IPS-18c (cell line): ENCODE results near the gene SUGP2.

Experiments
- H3K4me3 ChIP-seq: 2 replicates; pipeline ENCODE4 v1.7.0; 2013; ENCODE audit warnings: low read depth, mild to moderate bottlenecking, low read length, moderate library complexity; ENCODE audit not compliant: insufficient read depth
- H3K9me3 ChIP-seq: one replicate; pipeline ENCODE4 v1.6.1; 2013; ENCODE audit warnings: mild to moderate bottlenecking, low read length, moderate library complexity; ENCODE audit not compliant: control insufficient read depth, insufficient read depth

The SUGP2 gene

DNA sequence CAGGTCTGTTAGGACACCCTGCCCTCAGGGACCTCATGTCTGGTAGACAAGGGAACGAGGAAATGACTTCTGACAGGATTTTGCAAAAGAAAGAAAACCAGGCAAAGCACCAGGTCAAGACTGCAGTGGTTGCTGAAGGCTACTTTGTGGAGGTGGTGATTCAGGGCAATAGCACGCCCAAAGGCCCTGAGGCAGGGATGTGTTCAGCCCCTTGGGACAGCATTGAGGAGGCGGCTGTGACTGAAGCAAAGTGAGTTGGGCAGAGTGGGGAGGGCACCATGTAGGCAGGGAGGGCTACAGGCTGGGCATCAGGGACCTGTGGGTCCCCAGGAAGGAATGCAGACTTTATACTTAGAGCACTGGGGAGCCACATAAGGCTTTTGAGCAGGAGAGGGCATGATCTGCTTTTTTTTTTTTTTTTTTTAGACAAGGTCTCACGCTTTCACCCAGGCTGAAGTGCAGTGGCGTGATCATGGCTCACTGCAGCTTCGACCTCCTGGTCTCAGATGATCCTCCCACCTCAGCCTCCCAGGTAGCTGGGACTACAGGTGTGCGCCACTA lies 81.5 kb downstream of the SUGP2 start:
- H3K4me3 ChIP-seq, result no peak overlapping the region
- H3K9me3 ChIP-seq, result no peaks in the 10 kb centered on the region

DNA sequence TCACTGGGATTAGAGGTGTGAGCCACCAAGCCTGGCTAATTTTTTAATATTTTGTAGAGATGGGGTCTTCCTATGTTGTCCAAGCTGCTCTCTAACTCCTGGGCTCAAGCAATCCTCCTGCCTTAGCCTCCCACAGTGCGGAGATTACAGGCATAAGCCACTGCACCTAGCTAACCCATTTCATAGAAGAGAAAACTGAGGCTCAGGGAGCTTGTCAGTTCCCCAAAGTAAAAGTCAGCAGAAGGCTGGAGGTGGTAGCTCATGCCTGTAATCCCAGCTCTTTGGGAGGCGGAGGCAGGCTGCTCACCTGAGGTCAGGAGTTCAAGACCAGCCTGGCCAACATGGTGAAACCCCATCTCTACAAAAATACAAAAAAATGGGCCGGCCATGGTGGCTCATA lies 83.5 kb downstream of the SUGP2 start:
- no peak overlapping the region for H3K4me3 ChIP-seq
- no peaks in the 10 kb centered on the region for H3K9me3 ChIP-seq

DNA sequence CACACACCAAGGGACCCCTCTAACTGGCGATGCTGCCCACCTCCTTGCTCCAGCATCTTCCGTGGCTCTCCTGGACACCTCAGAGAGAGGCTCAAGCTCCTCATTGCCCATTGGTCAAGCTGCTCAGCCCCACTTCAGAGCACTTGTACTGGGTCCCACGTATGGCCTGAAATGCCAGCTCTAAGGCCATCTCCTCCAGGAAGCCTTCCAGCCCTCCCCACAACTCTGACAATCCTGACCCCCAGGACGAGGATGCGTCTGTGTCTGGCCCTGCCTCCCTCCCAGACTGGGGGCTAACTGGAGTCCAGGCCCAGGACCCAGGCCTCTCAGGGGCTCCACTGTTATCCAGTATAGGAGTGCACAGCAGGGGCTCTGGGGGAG lies 84.4 kb downstream of the SUGP2 start:
- Histone ChIP-seq H3K9me3 (no peaks in the 10 kb centered on the region), H3K4me3 (no peak overlapping the region)

DNA sequence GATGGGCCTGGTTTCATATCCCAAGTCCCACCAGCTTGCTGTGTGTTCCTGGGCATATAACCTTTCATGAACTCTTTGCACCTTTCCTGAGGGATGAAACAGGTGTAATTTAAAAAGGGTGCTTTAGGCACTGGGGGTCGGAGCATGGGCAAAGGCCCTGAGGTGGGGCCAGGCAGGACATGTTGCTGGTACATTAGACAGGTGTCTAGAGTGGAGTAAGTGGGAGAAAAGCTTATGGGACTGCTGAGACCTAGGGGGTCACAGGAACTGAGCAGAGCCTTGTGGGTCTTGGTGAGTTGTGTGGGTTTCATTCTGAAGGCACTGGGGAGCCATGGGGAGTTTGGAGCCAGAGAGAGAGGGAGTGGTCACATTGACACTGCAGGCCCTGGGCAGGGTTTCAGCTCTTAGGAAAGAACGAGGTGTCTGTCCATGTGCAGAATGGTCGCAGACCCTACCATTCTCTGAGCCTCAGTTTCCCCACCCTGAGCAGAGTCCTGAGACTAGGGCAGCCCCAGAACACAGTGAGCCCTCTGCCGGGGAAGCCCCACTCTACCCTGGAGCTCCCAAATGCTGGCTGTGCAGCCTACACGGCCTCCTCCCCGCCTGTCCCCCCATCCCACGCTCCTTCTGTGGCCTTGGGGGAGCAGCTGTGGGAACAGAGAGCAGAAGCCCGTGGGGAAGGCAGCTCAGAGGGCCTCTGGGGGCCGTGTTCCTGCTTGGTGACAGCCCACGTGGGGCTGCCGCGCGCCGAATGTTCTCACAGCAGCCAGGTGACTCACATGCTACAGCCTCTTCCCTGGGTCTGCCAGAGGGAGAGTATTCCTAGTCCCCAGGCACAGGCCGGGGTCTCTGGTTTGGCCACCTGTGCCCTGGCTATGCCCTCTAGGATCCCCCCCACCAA lies 85.0 kb downstream of the SUGP2 start:
- Histone ChIP-seq H3K4me3 (no peak overlapping the region), H3K9me3 (no peaks in the 10 kb centered on the region)

DNA sequence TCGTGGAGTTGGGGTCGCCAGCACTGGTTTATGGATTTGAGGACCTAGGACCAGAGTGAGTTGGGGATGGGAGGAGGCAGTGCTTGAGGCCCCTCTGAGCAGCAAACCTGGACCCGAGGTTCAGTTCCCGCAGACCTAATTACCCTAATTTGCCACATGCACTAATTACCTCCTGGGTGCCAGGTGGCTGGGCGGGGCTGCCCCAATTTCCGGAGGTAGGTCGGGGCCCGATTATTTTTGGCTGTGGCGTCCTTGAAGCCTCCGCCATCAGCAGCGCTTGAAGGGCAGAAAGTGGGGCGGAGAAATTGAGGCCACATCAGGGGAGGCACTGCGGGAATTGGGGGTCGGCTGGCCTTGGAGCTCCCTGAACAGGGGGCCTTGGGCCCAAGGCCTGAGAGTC lies 86.4 kb downstream of the SUGP2 start:
- no peaks in the 10 kb centered on the region for H3K9me3 ChIP-seq
- no peak overlapping the region for H3K4me3 ChIP-seq

DNA sequence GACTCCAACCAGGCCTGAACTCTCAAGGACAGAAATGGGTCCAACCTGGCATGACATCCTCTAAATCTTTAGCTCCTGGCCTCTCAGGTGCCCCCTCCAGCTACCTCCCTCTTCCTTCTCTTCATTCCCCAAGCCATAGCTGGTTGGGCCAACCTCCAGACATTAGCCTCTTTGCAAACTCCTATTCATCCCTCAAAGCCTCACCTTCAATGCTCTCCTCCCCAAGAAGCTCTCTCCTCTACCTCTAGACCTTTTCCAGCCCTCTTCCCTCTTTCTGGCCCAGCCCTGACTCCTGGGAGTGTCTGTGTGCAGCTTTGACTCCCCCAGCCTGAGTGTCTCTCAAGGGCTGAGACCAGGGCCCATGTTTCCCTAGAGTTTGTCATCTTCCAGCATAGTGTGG lies 87.0 kb downstream of the SUGP2 start:
- no peak overlapping the region for H3K4me3 ChIP-seq
- H3K9me3 ChIP-seq, result no peaks in the 10 kb centered on the region

DNA sequence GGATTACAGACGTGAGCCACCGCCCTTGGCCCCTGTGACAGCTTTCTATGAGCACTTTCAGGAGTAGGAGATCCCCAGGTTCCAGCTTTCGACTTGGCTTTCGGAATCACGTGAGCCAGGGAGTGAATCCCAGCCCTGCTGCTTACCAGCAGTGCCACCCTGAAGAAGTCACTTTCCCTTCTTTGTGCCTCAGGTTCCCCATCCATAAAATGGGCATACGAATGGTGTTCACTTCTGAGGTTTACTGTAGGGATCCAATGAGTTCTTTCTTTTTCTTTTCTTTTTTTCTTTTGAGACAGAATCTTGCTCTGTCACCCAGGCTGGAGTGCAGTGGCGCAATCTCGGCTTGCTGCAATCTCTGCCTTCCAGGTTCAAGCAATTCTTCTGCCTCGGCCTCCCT lies 88.0 kb downstream of the SUGP2 start:
- Histone ChIP-seq H3K9me3 (no peaks in the 10 kb centered on the region), H3K4me3 (no peak overlapping the region)

DNA sequence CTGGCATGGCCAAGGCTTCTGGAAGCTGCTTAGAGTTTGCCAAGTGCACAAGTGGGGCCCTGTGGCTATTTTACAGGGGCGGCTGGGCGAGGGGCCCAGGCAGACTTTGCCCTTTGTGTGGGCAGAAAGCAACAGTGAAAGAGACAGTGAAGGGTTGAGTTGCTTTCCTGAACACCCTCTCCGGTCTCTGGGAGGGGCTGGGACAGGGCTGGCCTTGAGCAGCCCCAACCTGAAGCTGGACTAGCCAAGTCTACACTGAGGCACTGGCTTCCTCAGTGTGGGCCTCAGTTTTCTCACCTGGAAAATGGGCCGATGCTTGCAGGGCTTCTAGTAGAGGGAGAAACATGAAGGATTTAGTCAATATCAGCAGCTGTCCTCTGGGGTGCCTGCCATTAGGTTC lies 89.9 kb downstream of the SUGP2 start:
- Histone ChIP-seq H3K9me3 (no peaks in the 10 kb centered on the region), H3K4me3 (no peak overlapping the region)

DNA sequence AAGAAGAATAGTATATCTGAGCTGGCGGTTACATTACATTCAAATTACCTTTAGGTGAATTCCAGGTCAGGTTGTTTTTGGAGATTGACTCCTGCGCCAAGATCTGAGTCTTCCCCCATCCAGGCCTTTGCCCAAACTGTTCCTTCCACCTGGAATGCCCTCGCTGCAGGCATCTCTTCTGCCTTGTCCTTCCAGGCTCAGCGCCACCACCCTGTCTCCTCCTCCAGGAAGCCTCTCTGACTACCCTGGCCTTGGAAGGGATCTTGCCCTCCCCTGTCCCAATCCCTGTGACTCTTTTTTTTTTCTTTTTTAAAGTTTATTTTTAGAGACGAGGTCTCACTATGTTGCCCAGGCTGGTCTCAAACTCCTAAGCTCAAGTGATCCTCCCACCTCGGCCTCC lies 90.6 kb downstream of the SUGP2 start:
- Histone ChIP-seq H3K9me3 (no peaks in the 10 kb centered on the region), H3K4me3 (no peak overlapping the region)

DNA sequence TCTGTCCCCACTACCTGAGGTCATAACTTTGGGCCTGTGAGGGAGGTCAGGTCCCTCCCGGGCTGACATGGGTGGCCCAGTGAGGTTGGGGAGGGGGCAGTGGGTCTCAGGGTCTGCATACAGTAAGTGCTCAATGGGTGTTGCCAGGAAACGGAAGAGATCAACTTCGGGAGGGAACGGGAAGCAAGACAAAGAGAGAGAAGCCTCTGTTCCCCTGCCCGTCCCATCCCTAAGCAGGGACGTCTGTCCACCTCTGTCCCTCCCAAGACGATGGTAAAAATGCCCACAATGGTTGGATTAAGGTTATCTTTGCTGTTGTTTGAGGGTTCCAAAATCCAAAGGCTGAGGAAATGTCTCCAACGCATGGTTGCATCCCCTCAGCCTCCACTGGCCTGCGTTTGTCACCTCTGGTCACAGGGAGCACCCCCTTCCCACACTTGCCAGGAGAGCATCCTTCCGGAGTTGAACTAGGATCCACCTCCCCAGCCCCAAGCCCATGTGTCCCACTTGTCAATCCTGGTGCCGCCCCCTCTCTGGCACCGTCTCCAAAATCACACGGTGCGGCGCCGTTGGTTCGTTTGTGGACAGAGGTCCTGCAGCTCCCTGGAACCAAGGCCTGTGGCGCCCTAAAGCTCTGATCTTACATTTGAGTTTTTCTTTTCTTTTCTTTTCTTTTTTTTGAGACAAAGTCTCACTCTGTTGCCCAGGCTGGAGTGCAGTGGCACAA lies 91.5 kb downstream of the SUGP2 start:
- Histone ChIP-seq H3K9me3 (no peaks in the 10 kb centered on the region), H3K4me3 (peak overlapping the region; percentile 21; the same call in 1 of the 2 replicates)
